KOPT-K1 (cell line): ENCODE results near the gene PDE3B.
"Not testable (repeated sequence)": the region's sequence is repeated elsewhere in the genome, so short reads cannot be mapped to it uniquely, and the experiment has no call there.

ENCODE experiments used
- H3K27ac ChIP-seq: fragments of 200-600 bp; sonication (generic); 2 replicates; pipeline ENCODE4 v1.5.1; 2016; ENCODE audit warnings: antibody characterized with exemption, mild to moderate bottlenecking, low read depth, low read length; ENCODE audit not compliant: poor library complexity, severe bottlenecking
- H3K36me3 ChIP-seq: fragments of 200-600 bp; sonication (generic); 2 replicates; pipeline ENCODE4 v1.5.1; 2017; ENCODE audit warnings: antibody characterized with exemption, mild to moderate bottlenecking, low read length, moderate library complexity; ENCODE audit not compliant: insufficient read depth
- H3K9me3 ChIP-seq: fragments of 200-600 bp; sonication (generic); 2 replicates; pipeline ENCODE4 v1.5.1; 2017; ENCODE audit warnings: antibody characterized with exemption, low read length, mild to moderate bottlenecking; ENCODE audit not compliant: insufficient read depth, poor library complexity, severe bottlenecking

Gene PDE3B

GRCh38 chr11:14633506-14634224, 9.9 kb upstream of the PDE3B start:
- H3K27ac ChIP-seq, H3K9me3 ChIP-seq, H3K36me3 ChIP-seq: not testable (repeated sequence)

- no peak overlapping the region for H3K27ac ChIP-seq
Measured at GRCh38 chr11:14634813-14635212, 8.8 kb upstream of the PDE3B start.

GRCh38 chr11:14635546-14635945, 8.1 kb upstream of the PDE3B start:
- no peaks in the 10 kb centered on the region for H3K36me3 ChIP-seq
- H3K27ac ChIP-seq: no peak overlapping the region
- H3K9me3 ChIP-seq: no peaks in the 10 kb centered on the region

More at GRCh38 chr11:14634813-14635212, 8.8 kb upstream of the PDE3B start:
- no peaks in the 10 kb centered on the region for H3K9me3 ChIP-seq
- no peaks in the 10 kb centered on the region for H3K36me3 ChIP-seq

- Histone ChIP-seq H3K27ac (no peak overlapping the region), H3K9me3 (no peaks in the 10 kb centered on the region), H3K36me3 (no peaks in the 10 kb centered on the region)
Measured at GRCh38 chr11:14636119-14636518, 7.5 kb upstream of the PDE3B start.

GRCh38 chr11:14637868-14638409, 5.7 kb upstream of the PDE3B start:
- H3K9me3 ChIP-seq: no peaks in the 10 kb centered on the region
- no peaks in the 10 kb centered on the region for H3K36me3 ChIP-seq
- no peak overlapping the region for H3K27ac ChIP-seq

GRCh38 chr11:14638561-14638960, 5.0 kb upstream of the PDE3B start:
- Histone ChIP-seq H3K9me3 (no peaks in the 10 kb centered on the region), H3K36me3 (no peaks in the 10 kb centered on the region), H3K27ac (no peak overlapping the region)

GRCh38 chr11:14641801-14642200, 1.8 kb upstream of the PDE3B start:
- Histone ChIP-seq H3K36me3 (no peaks in the 10 kb centered on the region), H3K9me3 (no peaks in the 10 kb centered on the region), H3K27ac (no peak overlapping the region)

GRCh38 chr11:14642453-14642852, 1.2 kb upstream of the PDE3B start:
- no peaks in the 10 kb centered on the region for H3K9me3 ChIP-seq
- no peak overlapping the region for H3K27ac ChIP-seq
- no peaks in the 10 kb centered on the region for H3K36me3 ChIP-seq

- Histone ChIP-seq H3K36me3 (no peaks in the 10 kb centered on the region), H3K9me3 (no peaks in the 10 kb centered on the region), H3K27ac (no peak overlapping the region)
Measured at GRCh38 chr11:14642873-14643696, 519 bp upstream of the PDE3B start.

- Histone ChIP-seq H3K36me3 (no peaks in the 10 kb centered on the region), H3K9me3 (no peaks in the 10 kb centered on the region), H3K27ac (peak overlapping the region; percentile 47)
Measured at GRCh38 chr11:14644226-14645014, 816 bp downstream of the PDE3B start.

GRCh38 chr11:14645015-14645912, 1.7 kb downstream of the PDE3B start:
- Histone ChIP-seq H3K9me3 (no peaks in the 10 kb centered on the region), H3K36me3 (no peaks in the 10 kb centered on the region), H3K27ac (peak overlapping the region; percentile 47)

GRCh38 chr11:14645985-14646900, 2.6 kb downstream of the PDE3B start:
- no peak overlapping the region for H3K27ac ChIP-seq
- no peaks in the 10 kb centered on the region for H3K9me3 ChIP-seq
- H3K36me3 ChIP-seq: no peaks in the 10 kb centered on the region

- Histone ChIP-seq H3K36me3 (no peaks in the 10 kb centered on the region), H3K9me3 (no peaks in the 10 kb centered on the region), H3K27ac (no peak overlapping the region)
Measured at GRCh38 chr11:14650064-14650463, 6.5 kb downstream of the PDE3B start.
